Activated naive CD4-positive, alpha-beta T cell treated with Interleukin-2 at 50 U/mL for 16 hours (primary cell): ENCODE measurements around the gene FAM78B.

Experiments used
- DNase-seq: peaks from one replicate; pipeline ENCODE4 v3.0.0-alpha.2; 2020

Gene FAM78B

GRCh38 chr1:166063701-166064100, 103.1 kb downstream of the FAM78B start:
- no peak for DNase-seq

GRCh38 chr1:166062421-166063070, 104.3 kb downstream of the FAM78B start:
- DNase-seq = no peak

- no peak for DNase-seq
Observed at GRCh38 chr1:166057650-166058049, 109.2 kb downstream of the FAM78B start.

- DNase-seq = no peak
Observed at GRCh38 chr1:166053395-166053794, 113.4 kb downstream of the FAM78B start.

- no peak for DNase-seq
Observed at GRCh38 chr1:166040202-166040997, 126.4 kb downstream of the FAM78B start.

GRCh38 chr1:166039436-166040201, 127.2 kb downstream of the FAM78B start:
- no peak for DNase-seq

- DNase-seq = no peak
Observed at GRCh38 chr1:166036092-166036491, 130.7 kb downstream of the FAM78B start.

GRCh38 chr1:166032572-166033371, 134.0 kb downstream of the FAM78B start:
- no peak for DNase-seq

- DNase-seq = no peak
Observed at GRCh38 chr1:166031932-166032571, 134.7 kb downstream of the FAM78B start.

- DNase-seq = no peak
Observed at GRCh38 chr1:166029196-166029945, 137.4 kb downstream of the FAM78B start.

- DNase-seq = no peak
Observed at GRCh38 chr1:166026555-166026954, 140.2 kb downstream of the FAM78B start.

GRCh38 chr1:166026143-166026542, 140.7 kb downstream of the FAM78B start:
- no peak for DNase-seq

GRCh38 chr1:166020210-166020609, 146.6 kb downstream of the FAM78B start:
- no peak for DNase-seq
